Measurements from ENCODE around the gene OARD1.

Gene OARD1

DNA sequence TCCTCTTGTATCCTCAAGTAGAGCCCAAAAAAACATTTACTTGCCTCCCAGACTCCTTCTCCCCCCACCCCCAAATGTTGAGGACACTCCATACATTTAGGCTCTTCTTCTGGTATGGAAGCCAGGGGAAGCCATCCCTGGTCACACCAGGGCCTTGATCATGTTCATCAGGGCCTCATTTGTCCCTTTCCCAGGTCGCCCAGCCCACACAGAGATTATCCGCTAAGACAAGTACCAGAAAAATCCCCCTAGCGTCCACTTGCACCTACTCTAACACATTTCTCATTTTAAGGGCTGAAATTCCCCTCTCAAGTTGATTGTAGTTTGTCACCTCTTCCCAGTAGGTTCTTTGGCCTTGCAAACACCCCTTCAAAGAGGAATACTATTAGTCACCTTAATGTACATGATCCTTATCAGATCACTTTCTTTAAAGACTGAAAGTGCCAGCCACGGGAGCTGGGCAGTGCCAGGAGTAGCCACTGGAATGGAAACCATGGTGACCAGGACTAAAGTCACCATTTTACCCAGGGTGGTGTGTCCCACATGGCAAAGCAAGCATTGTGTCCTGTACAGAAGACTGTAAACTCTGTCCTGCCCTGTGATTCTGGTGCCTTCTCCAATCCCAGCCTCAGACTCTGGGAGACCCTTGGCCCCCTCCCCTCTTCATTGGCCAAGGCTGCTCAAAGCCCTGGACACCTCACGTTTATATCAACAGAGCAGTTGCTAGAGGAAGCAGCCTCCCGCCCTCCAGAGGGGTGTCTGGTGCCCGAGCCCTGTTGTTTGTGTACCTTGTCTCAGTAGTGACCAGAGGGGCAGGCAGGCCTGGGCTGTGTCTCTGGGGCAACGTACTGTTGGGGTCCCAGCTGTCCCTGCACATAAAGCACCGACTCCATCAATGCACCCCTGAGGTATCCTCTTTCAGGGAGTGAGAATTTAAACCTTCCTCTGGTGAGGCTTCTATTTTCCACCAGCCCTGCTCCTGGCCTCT lies 24.1 kb downstream of the OARD1 start:
- DNase-seq: no peak

- no peak for DNase-seq
Measured at GRCh38 chr6:41047306-41047705, 24.9 kb downstream of the OARD1 start.

- DNase-seq: no peak
Measured at GRCh38 chr6:41046084-41046483, 26.1 kb downstream of the OARD1 start.

DNA sequence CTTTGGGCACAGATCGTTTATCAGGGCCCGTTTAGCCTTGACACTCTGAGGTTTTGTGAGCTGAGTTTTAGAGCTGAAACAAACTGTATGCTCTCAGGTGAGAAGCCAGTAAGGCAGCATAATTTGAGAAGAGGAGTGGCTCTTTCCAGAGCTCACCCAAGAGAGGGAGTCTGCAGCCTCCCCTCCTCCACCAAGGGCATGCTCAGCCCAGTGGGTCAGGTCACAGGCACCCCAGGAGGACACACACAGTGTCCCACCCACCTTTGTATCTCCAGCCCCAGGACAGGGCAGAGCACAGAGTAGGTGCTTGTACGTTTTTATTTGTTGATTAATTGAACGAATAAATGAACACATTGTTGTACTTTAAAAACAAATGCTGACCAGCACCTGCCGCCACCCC lies 26.5 kb downstream of the OARD1 start:
- DNase-seq: no peak

- no peak for DNase-seq
Measured at GRCh38 chr6:41043151-41043550, 29.0 kb downstream of the OARD1 start.

GRCh38 chr6:41042226-41043055 lies 29.7 kb downstream of the OARD1 start, which contains the start of gene TSPO2:
TSS of gene TSPO2 (plus strand) at chr6:41042467. CDS start at chr6:41042986, 519 bp downstream.
- DNase-seq: no peak

DNA sequence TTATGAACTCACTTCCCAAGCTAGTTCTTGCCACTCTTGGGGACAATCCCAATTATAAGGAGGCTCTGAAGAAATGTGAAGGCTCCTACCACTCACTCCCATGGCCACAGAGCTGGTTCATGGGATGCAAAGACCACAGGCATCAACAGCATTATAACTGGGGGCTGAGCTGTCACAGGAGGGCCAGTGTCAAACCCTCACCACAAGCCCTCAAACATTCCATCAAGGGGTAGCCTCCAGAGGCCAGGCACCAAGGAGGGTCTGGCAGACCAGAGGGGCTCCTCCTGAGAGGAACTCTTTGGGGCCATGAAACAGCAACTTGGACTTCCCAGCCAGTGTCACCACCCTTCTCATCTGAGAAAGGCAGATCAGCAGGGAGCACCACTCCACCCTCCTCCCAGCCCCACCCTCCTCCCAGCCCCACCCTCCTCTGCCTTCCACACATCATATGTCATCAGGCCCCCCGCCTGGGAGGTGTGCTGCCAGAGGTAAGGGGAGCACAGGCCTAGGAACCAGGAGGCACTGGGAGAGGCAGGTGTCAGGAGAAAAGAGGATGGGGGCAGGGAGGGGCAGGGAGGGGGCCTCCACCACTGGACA lies 31.1 kb downstream of the OARD1 start:
- no peak for DNase-seq

DNA sequence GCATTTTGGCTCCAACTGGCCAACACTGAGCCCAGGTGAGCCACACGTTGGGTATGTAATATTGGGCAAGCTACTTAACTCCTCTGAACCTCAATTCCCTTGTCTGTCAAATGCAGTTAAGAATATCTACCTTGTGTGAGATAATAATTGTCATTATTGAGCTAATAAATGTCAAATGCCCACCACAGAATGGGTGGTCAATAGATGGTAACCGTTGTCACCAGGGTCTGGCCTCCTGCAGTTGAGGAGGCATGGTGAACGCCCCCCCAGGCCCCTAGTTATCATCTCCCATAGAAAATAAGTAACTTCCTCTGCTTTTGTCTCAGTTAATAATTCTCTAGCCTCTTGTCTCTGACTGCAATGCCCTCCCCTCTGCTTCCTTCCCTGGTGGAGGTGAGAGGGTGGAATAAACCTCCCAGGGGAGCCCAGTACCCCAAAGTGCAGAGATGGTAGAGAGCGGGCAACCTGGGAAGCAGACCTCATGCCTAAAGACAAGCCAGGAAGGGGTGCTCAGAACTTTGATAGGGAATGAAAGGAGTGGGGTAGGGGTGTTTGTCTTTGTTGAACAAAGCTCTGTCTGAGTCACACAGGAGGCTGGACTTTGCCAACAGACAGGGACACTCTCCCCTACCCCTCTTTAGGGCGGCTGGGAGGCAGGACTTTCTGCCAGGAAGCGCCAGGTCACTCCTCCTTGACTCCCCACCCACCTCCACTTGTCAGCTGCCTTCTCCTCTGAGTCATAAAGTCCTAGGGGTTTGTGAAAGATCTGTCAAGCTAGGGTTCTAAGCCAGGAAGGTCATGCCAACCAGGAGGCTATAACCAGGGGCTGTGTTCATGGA lies 31.8 kb downstream of the OARD1 start:
- DNase-seq: no peak

- peak; percentile 20 for DNase-seq
Measured at GRCh38 chr6:41039060-41039998, 32.8 kb downstream of the OARD1 start, which contains the start of gene UNC5CL. TSS of gene UNC5CL (minus strand) at chr6:41039221. CDS start at chr6:41035074, 4,147 bp downstream.

DNA sequence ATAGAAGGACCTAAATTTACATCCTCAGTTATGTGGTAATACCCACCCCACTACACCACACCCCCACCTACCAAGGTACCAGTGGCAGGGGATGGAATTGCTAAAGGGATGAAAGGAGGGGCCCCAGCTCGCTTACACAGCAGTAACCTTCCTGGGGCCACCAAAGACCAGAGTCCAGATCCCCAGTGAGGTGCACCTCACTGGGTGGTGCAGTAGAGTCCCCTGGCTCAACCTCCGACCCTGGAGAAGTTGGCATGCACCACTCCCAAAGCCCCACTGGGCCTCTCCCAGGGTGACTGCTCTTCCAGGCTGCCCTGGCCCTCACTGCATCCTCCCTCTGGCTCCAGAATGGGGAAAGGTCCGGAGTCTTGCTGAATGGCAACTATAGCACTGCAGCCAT lies 34.0 kb downstream of the OARD1 start:
- DNase-seq: no peak

DNA sequence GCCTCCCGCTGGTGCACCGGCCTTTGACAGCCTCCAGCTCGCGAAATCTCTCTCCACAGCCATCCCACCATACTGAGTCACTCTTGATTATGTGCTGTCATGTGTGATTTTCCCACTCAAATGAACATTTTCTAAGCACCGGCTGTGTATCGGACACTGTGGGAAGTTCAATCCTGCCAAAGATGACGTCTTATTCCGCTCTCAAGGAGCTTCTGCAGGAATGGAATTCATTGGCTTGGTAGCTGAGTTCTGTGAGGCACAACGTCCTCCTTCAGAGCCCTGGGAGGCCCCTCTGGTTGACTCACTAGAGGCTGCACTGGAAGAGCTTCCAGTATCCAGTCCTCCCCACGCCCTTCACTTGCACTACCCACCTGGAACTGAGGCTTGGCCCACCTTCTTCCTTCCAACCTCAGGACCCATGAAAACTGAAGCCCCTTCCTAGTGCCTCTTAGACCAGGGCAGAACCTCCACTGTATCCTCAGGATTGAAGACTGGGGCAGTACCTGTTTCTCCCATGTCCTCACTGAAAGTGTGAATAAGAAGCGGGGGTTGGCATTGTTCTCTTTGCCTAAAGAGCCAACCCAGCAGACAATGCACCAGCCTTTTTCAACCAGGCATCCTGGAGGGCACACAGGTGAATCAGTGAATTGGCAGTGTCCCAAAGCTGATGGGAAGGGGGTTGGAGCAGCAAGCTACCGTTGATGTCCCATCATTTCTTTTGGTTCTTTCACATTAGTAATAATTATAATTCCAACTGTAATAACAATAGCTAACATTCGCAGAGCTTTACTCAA lies 34.9 kb downstream of the OARD1 start:
- DNase-seq: no peak

GRCh38 chr6:41036601-41037000 lies 35.6 kb downstream of the OARD1 start:
- no peak for DNase-seq

DNA sequence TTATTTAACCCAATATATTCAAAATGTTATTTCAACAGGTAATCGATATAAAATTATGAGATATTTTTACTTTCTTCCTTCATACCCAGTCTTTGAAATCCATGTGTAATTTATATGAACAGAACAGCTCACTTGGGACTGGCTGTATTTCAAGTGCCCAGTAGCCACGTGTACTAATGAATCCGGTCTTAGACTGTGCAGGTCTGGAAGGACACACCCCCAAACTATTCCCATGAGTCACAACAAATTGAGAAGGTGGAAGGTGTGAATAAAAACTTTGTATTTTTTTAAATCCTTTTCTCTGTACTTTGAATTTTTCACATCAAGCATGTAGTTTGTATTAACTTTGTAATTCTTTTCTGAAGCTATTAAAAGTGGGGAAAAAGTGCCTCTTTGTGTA lies 36.0 kb downstream of the OARD1 start:
- DNase-seq: no peak

DNA sequence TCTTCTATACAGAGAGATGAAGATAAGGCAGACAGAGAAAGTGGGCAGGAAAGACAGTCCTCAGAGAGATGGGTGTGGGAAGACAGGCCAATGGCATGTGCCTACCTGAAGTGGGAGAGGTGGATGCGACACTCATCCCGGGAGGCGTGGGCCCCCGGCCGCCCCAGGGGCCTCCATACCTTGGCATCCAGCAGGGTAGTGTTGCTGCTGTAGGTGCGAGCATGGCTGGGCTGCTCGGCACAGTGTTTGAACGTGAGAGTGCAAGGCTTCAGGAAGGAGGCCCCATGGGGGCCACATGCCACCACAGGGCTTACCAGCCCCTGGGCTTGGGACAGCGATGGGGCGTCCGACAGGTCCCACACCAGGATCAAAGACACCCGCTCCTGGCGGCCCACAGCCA lies 38.4 kb downstream of the OARD1 start:
- DNase-seq: no peak

GRCh38 chr6:41032830-41033229 lies 39.3 kb downstream of the OARD1 start:
- no peak for DNase-seq

DNA sequence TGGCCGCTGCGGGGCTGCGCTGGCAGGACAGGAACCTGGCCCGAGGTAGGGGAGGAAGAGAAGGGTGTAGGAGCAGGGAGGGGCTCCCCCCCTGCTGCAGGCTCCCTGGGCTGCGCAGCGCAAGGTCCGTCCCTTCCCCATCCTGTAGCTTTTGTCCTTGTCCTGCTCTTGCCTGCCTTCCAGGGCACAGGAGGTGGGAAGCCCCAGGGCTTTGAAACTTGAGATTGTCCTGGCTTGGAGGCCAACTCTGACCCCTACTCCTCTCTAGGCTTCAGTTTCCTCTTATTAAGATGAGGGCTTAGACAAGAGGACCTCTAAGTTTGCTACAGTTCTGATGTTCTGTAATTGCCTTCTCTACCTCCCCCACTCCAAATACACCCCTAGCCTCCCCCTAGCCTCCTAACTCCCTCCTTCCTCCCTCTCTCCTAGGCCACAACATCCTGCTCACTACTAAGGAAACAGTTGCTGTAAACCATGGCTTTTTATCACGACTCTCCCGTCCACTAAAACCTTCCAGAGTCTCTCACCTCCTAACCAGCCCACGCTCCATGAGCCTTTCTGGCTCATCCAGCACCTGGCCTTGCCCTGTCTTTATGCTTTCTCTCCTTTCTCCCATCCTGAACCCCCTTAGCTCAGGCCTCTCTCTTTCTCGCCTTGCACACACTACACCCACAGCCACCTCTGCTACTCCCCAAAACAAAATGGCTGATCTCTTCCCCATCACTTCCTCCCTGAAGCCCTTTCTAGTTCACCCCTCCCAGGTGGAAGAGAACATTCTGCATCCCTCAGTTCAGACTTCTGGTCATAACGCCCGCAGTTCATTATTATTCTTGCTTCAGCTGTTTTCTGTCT lies 43.4 kb downstream of the OARD1 start:
- no peak for DNase-seq

DNA sequence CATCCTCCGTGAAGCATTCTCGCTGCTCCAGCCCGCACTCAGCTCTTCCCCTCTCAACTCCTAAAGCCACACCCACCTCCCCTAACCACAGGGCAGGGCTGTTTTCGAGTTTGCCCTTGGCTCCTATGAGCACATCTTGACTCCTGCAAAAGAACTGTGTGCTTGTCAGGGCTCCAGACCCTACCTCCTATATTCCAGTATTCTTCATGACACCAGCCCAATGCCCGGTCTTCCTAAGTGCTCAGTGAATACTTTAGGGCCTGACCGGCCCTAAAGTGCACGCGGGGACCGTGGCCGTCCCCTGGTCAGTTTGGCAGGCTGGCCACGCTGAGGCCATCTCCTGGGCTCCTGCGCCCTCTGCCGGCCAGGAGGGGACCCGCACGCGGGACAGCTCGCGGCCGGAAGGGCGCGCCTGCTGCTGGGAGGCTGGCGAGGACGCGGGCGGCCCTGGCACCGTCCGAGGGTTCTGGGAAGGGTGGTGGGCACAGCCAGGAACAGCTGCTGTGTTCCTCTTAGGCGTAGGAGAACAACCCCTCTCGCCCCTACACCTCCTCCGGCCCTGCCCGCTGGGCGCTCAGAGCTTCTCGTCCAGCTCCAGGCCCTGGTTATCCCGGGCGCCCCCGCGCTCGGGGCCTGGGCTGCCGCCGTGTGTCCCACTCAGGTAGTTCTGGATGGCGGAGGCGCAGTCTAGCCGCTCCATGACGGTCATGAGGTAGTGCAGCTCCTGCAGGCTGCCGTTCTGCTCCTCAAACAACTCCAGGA lies 44.2 kb downstream of the OARD1 start:
- DNase-seq: peak; percentile 56

GRCh38 chr6:41027241-41027640 lies 44.9 kb downstream of the OARD1 start:
- DNase-seq: no peak

All from effector CD8-positive, alpha-beta T cell (primary cell).